IPS-NIHi7 (cell line): ENCODE results near the gene PUS10.
"Not testable (repeated sequence)": the region's sequence is repeated elsewhere in the genome, so short reads cannot be mapped to it uniquely, and the experiment has no call there.

Source experiments
- DNase-seq: peaks from one replicate; pipeline ENCODE4 v3.0.0; 2012; ENCODE audit warnings: mixed read lengths; ENCODE audit errors: extremely low spot score

Gene PUS10

GRCh38 chr2:61013382-61013781, 4.7 kb downstream of the PUS10 start:
- DNase-seq, result no peak

DNA sequence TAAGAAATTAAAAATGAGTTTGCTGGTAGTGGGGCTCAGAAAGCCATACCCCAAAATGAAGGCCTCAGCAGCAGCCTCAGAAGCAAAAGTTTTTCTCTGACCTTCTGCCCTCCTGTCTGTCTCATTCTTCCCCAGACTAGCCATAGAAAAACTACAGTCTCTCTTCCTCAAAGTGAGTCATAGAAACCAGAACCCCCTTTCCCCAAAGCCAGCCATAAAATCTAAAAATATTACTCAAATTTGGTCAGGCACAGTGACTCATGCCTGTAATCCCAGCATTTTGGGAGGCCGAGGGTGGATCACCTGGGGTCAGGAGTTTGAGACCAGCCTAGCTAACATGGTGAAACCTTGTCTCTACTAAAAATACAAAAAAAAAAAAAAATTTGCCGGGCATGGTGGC, 5.8 kb downstream of the PUS10 start:
- not testable (repeated sequence) for DNase-seq

GRCh38 chr2:61011678-61012077, 6.4 kb downstream of the PUS10 start:
- DNase-seq, result no peak

- no peak for DNase-seq
Measured at GRCh38 chr2:61009355-61009754, 8.7 kb downstream of the PUS10 start.

GRCh38 chr2:61006486-61007105, 11.5 kb downstream of the PUS10 start:
- no peak for DNase-seq

DNA sequence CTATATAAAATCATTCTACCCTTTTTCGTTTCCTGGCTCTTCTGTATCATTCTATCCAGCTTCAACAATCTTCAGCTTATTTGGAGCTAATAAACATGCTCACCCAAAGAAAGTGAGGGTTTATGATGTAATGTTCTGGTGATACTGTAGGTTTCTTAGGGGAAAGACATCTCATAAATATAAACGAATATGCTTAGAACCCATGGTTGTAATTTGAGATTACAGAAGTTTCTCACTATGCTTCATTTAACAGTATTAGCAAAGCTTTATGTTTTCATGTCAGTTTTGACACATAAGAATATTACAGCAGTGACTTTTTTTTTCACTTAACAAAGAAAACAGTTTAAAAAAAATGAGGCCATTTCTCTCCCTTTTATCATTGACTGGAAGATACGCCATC, 12.3 kb downstream of the PUS10 start:
- no peak for DNase-seq

DNA sequence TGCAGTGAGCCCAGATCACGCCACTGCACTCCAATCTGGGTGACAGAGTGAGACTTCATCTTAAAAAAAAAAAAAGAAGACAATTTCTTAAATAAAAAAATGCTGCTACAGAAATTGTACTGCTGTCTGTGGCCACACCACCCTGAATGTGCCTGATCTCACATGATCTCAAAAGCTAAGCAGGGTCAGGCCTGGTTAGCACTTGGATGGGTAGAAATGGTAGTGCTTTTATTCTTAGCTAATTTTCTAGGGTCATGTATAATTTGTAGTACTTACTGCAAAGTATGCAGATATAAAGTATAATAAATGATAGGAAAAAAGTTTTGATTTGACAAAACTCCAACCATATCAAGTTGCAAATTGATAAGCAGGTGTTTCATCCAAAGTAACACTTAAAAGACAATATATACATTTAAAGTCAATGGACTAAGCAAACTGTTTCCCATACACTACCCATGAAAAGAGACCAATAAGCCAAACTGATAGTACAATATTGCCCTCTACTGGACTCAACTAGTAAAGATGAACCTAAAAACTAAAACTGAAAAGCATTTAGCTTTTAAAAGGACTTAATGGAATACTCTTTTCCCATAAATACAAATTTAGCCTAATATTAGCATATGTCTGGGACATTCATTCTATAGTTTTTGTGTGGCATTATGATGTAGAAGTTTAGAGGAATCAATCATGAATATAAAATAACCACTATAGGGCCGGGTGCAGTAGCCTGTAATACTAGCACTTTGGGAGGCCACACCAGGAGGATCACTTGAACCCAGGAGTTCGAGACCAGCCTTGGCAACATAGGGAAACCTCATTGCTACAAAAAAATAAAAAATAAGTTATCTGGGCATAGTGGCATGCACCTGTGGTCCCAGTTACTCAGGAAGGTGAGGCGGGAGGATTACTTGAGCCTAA, 19.2 kb downstream of the PUS10 start:
- peak; percentile 45 for DNase-seq

DNA sequence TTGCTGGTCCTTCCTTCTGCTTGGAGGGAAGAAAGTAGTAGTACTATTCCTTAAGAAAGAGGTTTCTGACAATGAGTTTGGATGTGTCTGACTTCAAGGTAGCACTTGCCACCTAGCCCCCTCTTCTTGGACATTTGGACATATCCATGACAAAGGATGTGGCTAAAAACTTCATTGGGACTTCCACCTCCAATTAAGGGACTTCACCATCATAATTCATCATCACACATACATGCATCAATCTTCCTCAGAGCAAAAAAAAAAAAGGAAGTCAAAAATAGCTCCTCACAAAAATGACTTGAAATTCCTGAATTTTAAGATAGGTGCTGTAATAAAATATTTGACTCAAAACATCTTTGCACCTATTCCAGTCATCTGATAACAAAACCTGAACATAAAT, 23.9 kb downstream of the PUS10 start:
- DNase-seq, result no peak

DNA sequence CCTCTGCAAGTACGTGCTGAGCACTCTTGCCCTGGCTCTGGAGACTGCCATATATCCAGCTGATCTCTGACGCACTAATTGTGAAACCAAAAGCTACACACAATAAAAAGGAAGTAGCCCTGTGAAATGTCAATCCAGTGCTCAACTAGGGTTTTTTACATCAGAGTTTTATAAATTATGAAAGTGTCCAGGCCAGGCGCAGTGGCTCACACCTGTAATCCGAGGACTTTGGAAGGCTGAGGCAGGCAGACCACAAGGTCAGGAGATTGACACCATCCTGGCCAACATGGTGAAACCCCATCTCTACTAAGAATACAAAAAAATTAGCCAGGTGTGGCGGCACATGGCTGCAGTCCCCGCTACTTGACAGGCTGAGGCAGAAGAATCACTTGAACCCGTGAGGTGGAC, 25.1 kb downstream of the PUS10 start:
- DNase-seq, result no peak

- DNase-seq, result no peak
Measured at GRCh38 chr2:60991644-60992043, 26.4 kb downstream of the PUS10 start.

DNA sequence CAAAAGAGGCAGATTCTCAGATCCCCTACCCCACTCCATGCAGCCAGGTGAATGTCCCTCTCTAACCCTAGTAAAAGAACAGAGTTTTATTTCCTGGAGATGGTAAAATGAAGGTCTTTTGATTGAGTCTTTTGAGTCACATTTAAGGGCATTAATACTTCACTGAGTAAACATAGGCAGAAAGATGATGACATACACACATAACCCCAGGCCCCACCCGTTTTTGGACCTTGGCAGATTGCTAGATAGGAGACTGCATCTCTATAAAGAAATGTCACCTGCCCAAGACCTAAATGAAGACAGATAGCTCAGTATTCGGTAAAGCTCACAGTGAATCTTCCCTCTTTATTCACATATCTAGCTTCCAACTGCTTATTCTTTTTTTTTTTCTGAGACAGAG, 28.8 kb downstream of the PUS10 start:
- no peak for DNase-seq

- not testable (repeated sequence) for DNase-seq
Measured at GRCh38 chr2:60987656-60988055, 30.4 kb downstream of the PUS10 start.

DNA sequence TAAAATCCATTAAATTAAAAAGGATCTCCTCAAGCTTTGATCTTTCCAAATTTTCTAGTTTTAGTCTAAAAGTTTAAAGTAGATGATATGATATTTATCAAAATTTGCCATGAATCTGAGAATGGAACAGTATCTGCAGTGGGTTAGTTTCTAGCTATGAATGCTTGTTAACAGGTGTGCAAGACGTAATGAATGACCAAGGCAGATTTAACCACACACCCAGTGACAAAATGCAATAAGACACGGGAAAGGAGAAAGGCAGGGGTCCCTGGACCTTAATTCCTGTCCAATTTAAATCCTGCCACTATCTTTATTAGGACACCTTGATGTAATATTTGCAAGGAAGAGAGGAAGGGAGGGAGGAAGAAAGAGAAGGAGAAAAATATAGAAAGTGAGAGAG, 31.0 kb downstream of the PUS10 start:
- no peak for DNase-seq

DNA sequence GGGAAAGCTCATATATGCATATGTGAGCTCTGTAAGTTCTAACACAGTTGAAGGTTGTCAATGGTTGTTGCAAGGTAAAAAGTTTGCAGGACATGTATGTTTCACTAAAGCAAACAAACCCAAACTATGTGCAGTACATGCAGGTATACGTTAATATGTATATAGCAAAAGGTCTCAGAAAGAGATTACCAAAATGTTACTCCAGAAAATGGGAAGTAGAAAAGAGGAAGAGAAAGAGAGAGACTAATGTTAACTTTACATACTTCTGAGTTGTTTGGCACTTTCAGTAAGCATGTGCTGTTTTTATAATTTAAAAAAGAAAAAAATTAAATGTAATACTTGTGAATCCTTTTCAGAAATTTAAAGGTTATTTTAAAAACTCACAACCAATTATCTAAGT, 33.3 kb downstream of the PUS10 start:
- DNase-seq, result no peak

DNA sequence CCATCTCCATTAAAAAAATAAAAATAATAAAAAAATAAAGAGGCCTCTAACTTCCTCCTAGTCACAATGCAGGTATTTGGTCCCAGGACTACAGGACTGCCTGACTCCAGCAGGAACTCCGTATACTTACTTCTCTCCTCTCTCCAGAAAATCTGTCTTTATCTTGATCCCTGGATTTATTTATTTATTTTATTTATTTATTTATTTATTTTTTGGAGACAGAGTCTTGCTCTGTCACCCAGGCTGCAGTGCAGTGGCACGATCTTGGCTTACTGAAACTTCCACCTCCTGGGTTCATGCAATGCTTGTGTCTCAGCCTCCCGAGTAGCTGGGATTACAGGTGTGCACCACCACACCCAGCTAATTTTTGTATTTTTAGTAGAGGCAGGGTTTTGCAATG, 36.0 kb downstream of the PUS10 start:
- not testable (repeated sequence) for DNase-seq

- no peak for DNase-seq
Measured at GRCh38 chr2:60980071-60980815, 37.8 kb downstream of the PUS10 start.

DNA sequence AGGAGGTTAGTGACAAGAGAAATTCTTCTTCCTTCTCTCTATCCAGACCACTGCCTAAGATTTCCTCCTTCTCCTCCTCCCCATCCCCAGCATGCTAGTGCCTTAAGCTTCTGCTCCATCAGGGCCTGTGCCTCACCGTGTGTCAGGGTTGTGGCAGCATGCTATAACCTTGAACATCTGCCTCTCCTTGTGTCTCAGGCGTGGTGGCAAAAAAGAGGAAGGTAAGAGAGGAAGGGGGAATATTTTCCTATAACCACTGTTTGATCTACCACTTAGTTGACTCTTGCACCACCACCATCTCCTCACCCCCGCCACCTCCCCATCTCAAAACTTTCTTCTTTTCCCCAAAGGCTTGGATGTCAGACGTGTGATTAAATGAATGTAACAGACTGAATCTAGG, 38.8 kb downstream of the PUS10 start:
- no peak for DNase-seq

DNA sequence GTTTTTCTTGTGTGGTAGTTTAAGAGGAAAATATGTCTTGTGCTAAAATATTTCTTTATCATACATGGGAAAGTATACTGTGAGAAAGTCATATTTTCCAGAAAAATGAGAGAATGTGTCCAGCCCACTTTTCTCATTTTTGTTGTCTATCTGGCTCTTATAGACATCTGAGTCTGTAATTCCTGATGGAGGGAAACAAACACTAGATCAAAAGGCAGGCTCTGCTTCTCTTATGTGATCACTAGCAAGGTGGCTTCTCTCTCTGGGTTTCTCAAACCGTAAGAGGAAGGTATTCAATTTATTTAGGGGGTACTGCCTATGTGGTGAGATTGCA, 40.5 kb downstream of the PUS10 start:
- DNase-seq, result no peak

DNA sequence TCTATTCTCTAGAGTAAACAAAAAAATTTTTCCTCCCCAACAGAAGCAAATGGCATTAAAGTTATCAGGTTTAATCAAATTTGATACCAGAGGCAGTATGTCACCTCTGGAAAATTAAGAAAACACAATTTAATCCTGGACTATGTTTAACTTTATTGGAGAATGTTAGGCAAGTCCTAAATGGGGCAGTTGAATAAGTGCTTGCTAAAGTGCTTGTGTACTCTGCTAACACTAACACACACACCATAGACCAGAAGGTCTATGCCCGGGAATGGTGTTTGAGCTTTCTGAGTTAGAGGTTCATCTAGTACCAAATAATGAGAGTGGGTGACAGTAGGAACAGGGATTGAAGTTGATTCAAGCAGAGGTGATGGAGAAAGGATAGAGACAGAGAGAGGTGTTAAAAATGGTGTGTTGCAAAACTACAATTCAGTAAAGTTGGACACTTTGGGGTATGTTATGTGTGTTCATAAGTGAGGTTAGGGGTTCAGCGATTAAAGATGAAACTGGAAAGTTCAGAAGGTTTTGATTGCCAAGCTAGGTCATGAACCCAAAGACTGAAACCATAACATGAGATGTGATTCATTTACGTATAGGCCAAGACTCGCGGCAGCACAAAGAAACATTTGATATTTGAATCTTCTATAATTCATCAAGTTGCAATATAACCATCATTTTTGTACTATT, 41.0 kb downstream of the PUS10 start:
- no peak for DNase-seq

GRCh38 chr2:60976256-60976850, 41.7 kb downstream of the PUS10 start:
- no peak for DNase-seq

- DNase-seq, result no peak
Measured at GRCh38 chr2:60974652-60975051, 43.4 kb downstream of the PUS10 start.

- no peak for DNase-seq
Measured at GRCh38 chr2:60973705-60974104, 44.4 kb downstream of the PUS10 start.
